Upper lobe of left lung (tissue), 6 donors: ENCODE data around the gene ARHGAP10. TPM values are rescaled to one million over a fixed set of nuclear protein-coding genes. Genes with fewer than 3 reads are reported as not detected.

Experiments
- ATAC-seq, 2 donors: fragments of 200-7000 bp; cut with Tn5 transposase; one replicate each; pipeline ENCODE4 v1.9.1; 2022; ENCODE audit warnings: mild to moderate bottlenecking in 2 of 2, moderate library complexity in 2 of 2; ENCODE audit not compliant: low FRiP score in 2 of 2
- DNase-seq, 2 donors: peaks; one replicate each; pipeline ENCODE4 v3.0.0-alpha.2; 2019 to 2020
- H3K27ac ChIP-seq, 4 donors: fragments of 200-600 bp; sonication (generic); one replicate each; pipeline ENCODE4 v1.5.1; 2016 to 2019
- H3K27me3 ChIP-seq, 4 donors: fragments of 200-600 bp; sonication (generic); one replicate each; pipeline ENCODE4 v1.5.1; 2017 to 2019
- H3K36me3 ChIP-seq, 4 donors: fragments of 200-600 bp; sonication (generic); one replicate each; pipeline ENCODE4 v1.5.1; 2016 to 2019
- H3K4me1 ChIP-seq, 4 donors: fragments of 200-600 bp; sonication (generic); one replicate each; pipeline ENCODE4 v1.5.1; 2018 to 2019
- H3K4me3 ChIP-seq, 4 donors: fragments of 200-600 bp; sonication (generic); one replicate each; pipeline ENCODE4 v1.5.1; 2017 to 2019; ENCODE audit warnings: mild to moderate bottlenecking in 2 of 4, moderate library complexity in 1 of 4
- H3K9me3 ChIP-seq, 4 donors: fragments of 200-600 bp; sonication (generic); one replicate each; pipeline ENCODE4 v1.5.1; 2018 to 2019
- EP300 ChIP-seq, 4 donors: sonication (generic); formaldehyde crosslinking; IDR thresholded peaks; one replicate each; pipeline ENCODE4 v1.5.1; 2017; ENCODE audit warnings: antibody characterized with exemption in 4 of 4, control low read depth in 2 of 4
- POLR2A ChIP-seq, 4 donors: fragments of 450-650 bp; IDR thresholded peaks; one replicate each; pipeline ENCODE4 v1.5.1; 2016 to 2017; ENCODE audit warnings: antibody characterized with exemption in 4 of 4, mild to moderate bottlenecking in 2 of 4
- POLR2AphosphoS5 ChIP-seq, 2 donors: sonication (generic); formaldehyde crosslinking; IDR thresholded peaks; one replicate each; pipeline ENCODE4 v1.5.1; 2017; ENCODE audit warnings: antibody characterized with exemption in 2 of 2
- WGBS, 2 donors: methylation state at CpG; one replicate each; pipeline ENCODE4 v1.1.5; 2017 to 2018; 5-methylcytosine and 5-hydroxymethylcytosine counted together
- total RNA-seq, 6 donors: library from RNA; depleted of rRNA in 4 of 6; stranded (reverse); fragments of >200 nt in 4 of 6; gene quantifications; one replicate each; pipeline versions ENCODE4 v1.1.0 to v1.2.1, GENCODE V29; 2016 to 2021
- TF ChIP-seq, protein P1 (sequence below), 6 experiments: fragments of 450-650 bp in 4 of 6; fragments of 200-600 bp in 2 of 6; sonication (generic) in 2 of 6; IDR thresholded peaks; one replicate each; pipeline ENCODE4 v1.5.1; 2016 to 2019; ENCODE audit warnings: antibody characterized with exemption in 6 of 6
- donor health status: DM: no; HTN: no; CAD: no; lungs with moderate emphysema.
- donor health status: DM: no; HTN: yes; CAD: no; lungs with severe emphysema.

Gene ARHGAP10
- total RNA-seq, 6 donors from 2014 or later, result 25.9 to 47.1 (median 29.5) TPM

DNA sequence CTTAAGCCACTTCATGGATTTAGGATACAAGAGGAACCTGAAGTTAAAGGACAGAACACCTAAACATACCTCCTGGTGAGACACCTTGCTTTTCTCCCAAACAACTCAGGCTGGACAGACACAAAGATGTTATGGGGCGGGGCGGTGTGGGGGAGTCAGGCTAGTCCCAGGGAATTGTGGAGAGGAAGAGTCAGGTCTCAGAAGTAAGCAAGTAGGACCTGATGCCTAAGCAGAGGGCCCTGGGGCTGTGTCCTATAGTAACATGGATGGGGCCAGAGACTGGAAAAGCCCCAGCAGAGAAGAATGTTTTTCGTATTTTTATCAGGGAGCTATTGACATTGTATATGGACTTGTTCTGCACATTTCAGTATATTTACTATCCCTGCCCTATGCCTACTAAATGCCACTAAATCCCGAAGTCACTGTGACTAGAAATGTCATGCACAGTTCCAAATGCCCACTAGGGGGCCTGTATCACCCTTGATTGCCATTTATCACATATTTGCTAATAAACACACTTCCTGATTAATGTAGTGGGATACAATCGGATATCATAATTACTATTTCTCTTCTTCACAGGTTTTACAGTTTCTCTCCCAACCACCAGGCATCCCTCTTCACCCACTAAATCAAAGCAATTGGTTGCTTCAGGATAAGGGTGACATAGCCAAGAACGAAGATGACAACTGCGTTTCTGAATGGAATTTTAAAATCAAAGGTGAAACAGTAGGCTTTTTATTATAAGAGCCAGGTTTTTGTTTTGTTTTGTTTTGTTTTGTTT, 23.8 kb upstream of the ARHGAP10 start:
- Histone ChIP-seq H3K27me3 (no peaks in the 10 kb centered on the region), H3K4me3 (no peak overlapping the region), H3K36me3 (no peaks in the 10 kb centered on the region), H3K4me1 (peaks cover 0 to 3% (median 0%) of the 10 kb centered on the region in 4 donors), H3K9me3 (no peaks in the 10 kb centered on the region), H3K27ac (no peak overlapping the region)
- DNase-seq, result peak in 1 of 2 donors; percentile 54
- TF ChIP-seq, protein P1, sequence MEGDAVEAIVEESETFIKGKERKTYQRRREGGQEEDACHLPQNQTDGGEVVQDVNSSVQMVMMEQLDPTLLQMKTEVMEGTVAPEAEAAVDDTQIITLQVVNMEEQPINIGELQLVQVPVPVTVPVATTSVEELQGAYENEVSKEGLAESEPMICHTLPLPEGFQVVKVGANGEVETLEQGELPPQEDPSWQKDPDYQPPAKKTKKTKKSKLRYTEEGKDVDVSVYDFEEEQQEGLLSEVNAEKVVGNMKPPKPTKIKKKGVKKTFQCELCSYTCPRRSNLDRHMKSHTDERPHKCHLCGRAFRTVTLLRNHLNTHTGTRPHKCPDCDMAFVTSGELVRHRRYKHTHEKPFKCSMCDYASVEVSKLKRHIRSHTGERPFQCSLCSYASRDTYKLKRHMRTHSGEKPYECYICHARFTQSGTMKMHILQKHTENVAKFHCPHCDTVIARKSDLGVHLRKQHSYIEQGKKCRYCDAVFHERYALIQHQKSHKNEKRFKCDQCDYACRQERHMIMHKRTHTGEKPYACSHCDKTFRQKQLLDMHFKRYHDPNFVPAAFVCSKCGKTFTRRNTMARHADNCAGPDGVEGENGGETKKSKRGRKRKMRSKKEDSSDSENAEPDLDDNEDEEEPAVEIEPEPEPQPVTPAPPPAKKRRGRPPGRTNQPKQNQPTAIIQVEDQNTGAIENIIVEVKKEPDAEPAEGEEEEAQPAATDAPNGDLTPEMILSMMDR (IDR thresholded peaks at IDR 0.05), result peak; percentile 76 to 90 (median 84)
- no peak for TF ChIP-seq POLR2AphosphoS5 (IDR thresholded peaks at IDR 0.05)
- no peak for TF ChIP-seq EP300 (IDR thresholded peaks at IDR 0.05)
- TF ChIP-seq POLR2A (IDR thresholded peaks at IDR 0.05), result no peak
- ATAC-seq, result peak in 1 of 2 donors; percentile 87
- 39 to 42% methylated on average over 7 of the region's 7 CpGs for WGBS, 2 donors

DNA sequence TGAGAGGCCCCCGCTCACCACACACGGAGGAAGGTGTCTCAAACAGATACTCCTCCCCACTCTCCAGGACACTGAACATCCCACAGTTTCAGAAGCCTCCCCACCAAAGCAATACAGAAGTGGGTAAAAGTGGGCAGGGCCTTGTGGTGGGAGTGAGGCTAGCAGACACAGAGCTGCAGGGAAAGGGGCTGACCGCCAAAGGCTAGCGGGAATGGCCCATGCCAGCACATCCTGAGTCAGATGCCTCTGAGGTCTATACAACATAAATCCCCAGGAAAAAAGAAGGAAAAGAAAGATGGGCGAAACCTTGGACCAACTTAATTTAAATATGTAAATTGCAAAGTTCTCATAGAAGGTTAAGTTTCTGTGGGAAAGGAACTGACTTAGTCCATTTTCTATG, 21.9 kb upstream of the ARHGAP10 start:
- DNase-seq (no peak), ATAC-seq (no peak)
- TF ChIP-seq, protein P1 (IDR thresholded peaks at IDR 0.05), result no peak
- TF ChIP-seq POLR2AphosphoS5 (IDR thresholded peaks at IDR 0.05), result no peak
- no peak for TF ChIP-seq EP300 (IDR thresholded peaks at IDR 0.05)
- TF ChIP-seq POLR2A (IDR thresholded peaks at IDR 0.05), result no peak
- H3K9me3 ChIP-seq, result no peaks in the 10 kb centered on the region
- H3K27me3 ChIP-seq, result no peaks in the 10 kb centered on the region
- H3K36me3 ChIP-seq, result no peaks in the 10 kb centered on the region
- no peak overlapping the region for H3K4me3 ChIP-seq
- peaks cover 0 to 3% (median 0%) of the 10 kb centered on the region in 4 donors for H3K4me1 ChIP-seq
- 95 to 97% methylated on average over 4 to 5 of the region's 5 CpGs for WGBS, 2 donors
- H3K27ac ChIP-seq, result no peak overlapping the region

DNA sequence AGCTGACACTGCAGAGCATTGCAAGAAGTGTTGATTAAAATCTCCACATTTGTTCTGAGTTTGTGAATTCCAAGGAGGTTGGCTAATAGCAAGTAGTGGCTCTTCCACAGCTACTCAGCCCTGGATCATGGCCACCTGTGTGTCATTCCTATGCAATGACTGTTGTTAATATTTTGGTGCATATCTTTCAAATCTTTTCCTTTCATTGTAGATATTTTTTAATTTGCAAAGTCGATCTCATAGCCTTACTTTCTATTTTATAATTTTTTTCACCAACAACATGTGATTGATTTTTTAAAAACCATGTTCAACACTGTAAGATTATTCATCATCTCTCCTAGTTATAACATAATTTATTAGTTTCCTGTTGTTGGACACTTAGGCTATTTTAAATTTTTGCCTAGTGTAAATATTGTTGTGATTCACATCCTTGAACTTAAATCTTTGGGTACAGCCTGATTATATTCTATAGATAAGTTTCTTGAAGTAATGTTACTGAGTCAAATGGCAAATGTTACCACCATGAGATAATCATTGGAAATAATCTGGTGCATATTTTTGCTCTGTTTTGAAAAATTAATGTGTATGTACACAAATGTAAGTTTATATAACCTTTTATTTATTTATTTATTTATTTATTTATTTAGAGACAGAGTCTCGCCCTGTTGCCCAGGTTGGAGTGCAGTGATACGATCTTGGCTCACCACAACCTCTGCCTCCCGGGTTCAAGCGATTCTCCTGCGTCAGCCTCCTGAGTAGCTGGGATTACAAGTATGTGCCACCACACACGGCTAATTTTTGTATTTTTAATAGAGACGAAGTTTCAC, 17.1 kb upstream of the ARHGAP10 start:
- H3K36me3 ChIP-seq, result no peaks in the 10 kb centered on the region
- H3K27ac ChIP-seq, result no peak overlapping the region
- TF ChIP-seq POLR2A (IDR thresholded peaks at IDR 0.05) (no peak), POLR2AphosphoS5 (IDR thresholded peaks at IDR 0.05) (no peak), EP300 (IDR thresholded peaks at IDR 0.05) (no peak)
- TF ChIP-seq, protein P1 (IDR thresholded peaks at IDR 0.05), result no peak
- WGBS, 2 donors, result 87 to 91% methylated on average over 8 of the region's 8 CpGs
- ATAC-seq (peak in 1 of 2 donors; percentile 86), DNase-seq (no peak)
- no peaks in the 10 kb centered on the region for H3K27me3 ChIP-seq
- no peak overlapping the region for H3K4me3 ChIP-seq
- H3K9me3 ChIP-seq, result no peaks in the 10 kb centered on the region
- no peaks in the 10 kb centered on the region for H3K4me1 ChIP-seq

DNA sequence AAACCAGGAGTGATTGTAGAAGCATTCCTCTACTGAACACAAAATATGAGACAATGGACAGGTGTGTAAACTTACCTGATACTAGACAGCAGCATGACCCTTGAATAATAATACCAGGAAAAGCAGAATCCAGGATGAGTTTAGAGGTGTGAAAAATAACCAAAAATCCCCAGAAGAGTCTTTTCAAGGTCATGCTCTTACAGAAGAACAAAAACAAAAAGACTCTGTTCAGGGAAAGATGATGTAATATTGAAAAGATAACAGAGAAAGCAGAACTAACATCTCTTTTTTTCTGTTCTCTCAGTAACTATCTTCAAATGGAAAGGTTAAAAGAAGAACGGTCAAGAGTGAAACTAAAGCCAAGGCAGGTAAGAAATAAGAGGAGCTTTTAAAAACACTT, 14.0 kb upstream of the ARHGAP10 start:
- TF ChIP-seq EP300 (IDR thresholded peaks at IDR 0.05), result no peak
- TF ChIP-seq, protein P1 (IDR thresholded peaks at IDR 0.05), result no peak
- no peaks in the 10 kb centered on the region for H3K4me1 ChIP-seq
- no peak overlapping the region for H3K4me3 ChIP-seq
- no peaks in the 10 kb centered on the region for H3K36me3 ChIP-seq
- no peaks in the 10 kb centered on the region for H3K9me3 ChIP-seq
- ATAC-seq, result no peak
- 53 to 68% methylated on average over 1 of the region's 1 CpG for WGBS, 2 donors
- DNase-seq, result no peak
- H3K27me3 ChIP-seq, result no peaks in the 10 kb centered on the region
- H3K27ac ChIP-seq, result no peak overlapping the region
